Aorta (tissue), 5 donors: Measurements from ENCODE around the gene DHX32. TPM values are rescaled to one million over a fixed set of nuclear protein-coding genes. Genes with fewer than 3 reads are reported as not detected.

Experiments
- ATAC-seq: fragments of 200-7000 bp; cut with Tn5 transposase; one replicate; pipeline ENCODE4 v1.9.1; 2022; ENCODE audit warnings: moderate library complexity; ENCODE audit not compliant: low FRiP score
- DNase-seq, 2 donors: peaks; one replicate each; pipeline ENCODE4 v3.0.0-alpha.2; 2020
- H3K27ac ChIP-seq, 2 donors: one replicate each; pipeline ENCODE4 v1.5.1; 2013; ENCODE audit warnings: low read length in 2 of 2, mild to moderate bottlenecking in 2 of 2, moderate library complexity in 2 of 2, control low read depth in 1 of 2, inconsistent platforms in 1 of 2, low read depth in 1 of 2
- H3K27me3 ChIP-seq, 2 donors: one replicate each; pipeline ENCODE4 v1.6.1; 2013; ENCODE audit warnings: control low read depth in 1 of 2, low read length in 1 of 2, mild to moderate bottlenecking in 1 of 2, moderate library complexity in 1 of 2; ENCODE audit not compliant: insufficient read depth in 2 of 2, control insufficient read depth in 1 of 2
- H3K36me3 ChIP-seq, 2 donors: one replicate each; pipeline ENCODE4 v1.6.1; 2013; ENCODE audit warnings: control low read depth in 1 of 2, low read length in 1 of 2, mild to moderate bottlenecking in 1 of 2; ENCODE audit not compliant: insufficient read depth in 2 of 2, control insufficient read depth in 1 of 2
- H3K4me1 ChIP-seq, 2 donors: one replicate each; pipeline ENCODE4 v1.6.1; 2013; ENCODE audit warnings: low read length in 2 of 2, control low read depth in 1 of 2, mild to moderate bottlenecking in 1 of 2, moderate library complexity in 1 of 2; ENCODE audit not compliant: insufficient read depth in 2 of 2, control insufficient read depth in 1 of 2
- H3K4me3 ChIP-seq, 2 donors: one replicate each; pipeline ENCODE4 v1.5.1; 2013; ENCODE audit warnings: low read length in 2 of 2, control low read depth in 1 of 2, mild to moderate bottlenecking in 1 of 2
- H3K9me3 ChIP-seq: one replicate; pipeline ENCODE4 v1.6.1; 2013; ENCODE audit warnings: mild to moderate bottlenecking, low read length; ENCODE audit not compliant: control insufficient read depth
- WGBS, 2 donors: extraction: QIAGEN DNeasy Blood & Tissue Kit; methylation state at CpG; one replicate each; pipeline ENCODE4 v1.1.7; 2013; 5-methylcytosine and 5-hydroxymethylcytosine counted together
- intact Hi-C, 2 donors: fragments of 100-400 bp; cut with DNase I; formaldehyde crosslinking; loops; one replicate each; pipeline versions ENCODE4 v1.14.2 to v1.15.0; 2022
- polyA plus RNA-seq, 2 donors: library from polyadenylated mRNA; stranded (reverse); fragments of 200-250 nt; gene quantifications; one replicate each; pipeline ENCODE4 v1.2.3, GENCODE V29; 2013
- total RNA-seq, 2 donors: library from RNA; stranded (reverse); fragmentation: NEBNext Ultra II Directional; extraction: Animal tissue kit (Norgen Biotek cat#: 25700); gene quantifications; one replicate each; pipeline ENCODE4 v1.2.1, GENCODE V29; 2021
- donor health status: healthy with polysubstance abuse.
- donor health status: Bipolar disorder and iron deficiency.
- donor health status: DM: no; HTN: no; CAD: no.
- donor health status: DM: no; HTN: no; CAD: no.
- donor health status: DM: yes; HTN: yes; CAD: no.

Gene DHX32
- total and polyA plus RNA-seq, 4 donors = 9.5 to 22.6 (median 16.0) TPM

- no peaks in the 10 kb centered on the region for H3K9me3 ChIP-seq
- 93 to 96% methylated on average over 3 of the region's 3 CpGs for WGBS, 2 donors
- DNase-seq = no peak
- H3K27ac ChIP-seq = no peak overlapping the region
- no peaks in the 10 kb centered on the region for H3K27me3 ChIP-seq
- no peak overlapping the region for H3K4me3 ChIP-seq
- peaks cover 6 to 9% of the 10 kb centered on the region in 2 donors for H3K36me3 ChIP-seq
- intact Hi-C loops = no loop called here
- ATAC-seq = no peak
- H3K4me1 ChIP-seq = no peaks in the 10 kb centered on the region
Measured at GRCh38 chr10:125846894-125847293, 34.2 kb downstream of the DHX32 start.

GRCh38 chr10:125845617-125846016 is 35.5 kb downstream of the DHX32 start:
- 89 to 91% methylated on average over 11 of the region's 11 CpGs for WGBS, 2 donors
- Histone ChIP-seq H3K27me3 (no peaks in the 10 kb centered on the region), H3K27ac (no peak overlapping the region), H3K9me3 (no peaks in the 10 kb centered on the region), H3K4me3 (no peak overlapping the region), H3K4me1 (no peaks in the 10 kb centered on the region), H3K36me3 (peaks cover 3 to 6% of the 10 kb centered on the region in 2 donors)
- no peak for DNase-seq
- intact Hi-C loops = no loop called here
- peak; percentile 13 for ATAC-seq

- WGBS, 2 donors = 77 to 79% methylated on average over 7 of the region's 7 CpGs
- ATAC-seq (no peak), DNase-seq (no peak)
- Histone ChIP-seq H3K27ac (no peak overlapping the region), H3K9me3 (no peaks in the 10 kb centered on the region), H3K36me3 (peaks cover 3 to 11% of the 10 kb centered on the region in 2 donors), H3K4me3 (no peak overlapping the region), H3K4me1 (no peaks in the 10 kb centered on the region), H3K27me3 (no peaks in the 10 kb centered on the region)
- intact Hi-C loops = no loop called here
Measured at GRCh38 chr10:125844751-125845221, 36.3 kb downstream of the DHX32 start.

- 89 to 91% methylated on average over 9 of the region's 9 CpGs for WGBS, 2 donors
- no peak overlapping the region for H3K27ac ChIP-seq
- no peak for DNase-seq
- peaks cover 3 to 11% of the 10 kb centered on the region in 2 donors for H3K36me3 ChIP-seq
- no peak overlapping the region for H3K4me3 ChIP-seq
- no peaks in the 10 kb centered on the region for H3K27me3 ChIP-seq
- intact Hi-C loops = no loop called here
- no peaks in the 10 kb centered on the region for H3K9me3 ChIP-seq
- ATAC-seq = no peak
- no peaks in the 10 kb centered on the region for H3K4me1 ChIP-seq
Measured at GRCh38 chr10:125843603-125844329, 37.3 kb downstream of the DHX32 start.

- Histone ChIP-seq H3K4me1 (no peaks in the 10 kb centered on the region), H3K4me3 (no peak overlapping the region), H3K27me3 (no peaks in the 10 kb centered on the region), H3K27ac (no peak overlapping the region), H3K36me3 (peaks cover 4 to 13% of the 10 kb centered on the region in 2 donors), H3K9me3 (no peaks in the 10 kb centered on the region)
- no peak for DNase-seq
- intact Hi-C loops = no loop called here
- ATAC-seq = no peak
- WGBS, 2 donors = 80 to 88% methylated on average over 3 of the region's 3 CpGs
Measured at GRCh38 chr10:125840955-125841354, 40.1 kb downstream of the DHX32 start.

DNA sequence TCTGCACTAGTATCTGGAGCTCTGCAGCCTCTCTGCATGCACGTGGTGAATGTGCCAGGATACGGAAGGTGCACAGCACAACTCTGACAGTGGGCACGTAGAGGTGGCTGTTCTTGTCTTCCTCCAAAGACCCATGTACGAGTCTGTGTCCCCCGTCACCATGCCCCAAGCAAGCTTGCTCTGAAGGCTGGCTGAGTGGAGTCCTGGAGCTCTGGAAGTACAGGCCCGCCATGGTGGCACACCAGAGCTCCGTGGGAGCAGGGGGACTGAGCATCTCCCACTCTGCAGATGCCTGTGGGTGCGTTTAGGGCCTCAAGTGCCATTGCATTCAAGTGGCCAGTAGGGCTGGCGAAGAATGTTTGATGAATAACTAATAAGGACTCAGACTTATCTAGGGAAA is 40.7 kb downstream of the DHX32 start:
- no peak overlapping the region for H3K4me3 ChIP-seq
- H3K27ac ChIP-seq = no peak overlapping the region
- peaks cover 4 to 13% of the 10 kb centered on the region in 2 donors for H3K36me3 ChIP-seq
- no peaks in the 10 kb centered on the region for H3K4me1 ChIP-seq
- no peaks in the 10 kb centered on the region for H3K9me3 ChIP-seq
- ATAC-seq (no peak), DNase-seq (no peak)
- 90 to 92% methylated on average over 9 of the region's 9 CpGs for WGBS, 2 donors
- intact Hi-C loops = no loop called here
- no peaks in the 10 kb centered on the region for H3K27me3 ChIP-seq

DNA sequence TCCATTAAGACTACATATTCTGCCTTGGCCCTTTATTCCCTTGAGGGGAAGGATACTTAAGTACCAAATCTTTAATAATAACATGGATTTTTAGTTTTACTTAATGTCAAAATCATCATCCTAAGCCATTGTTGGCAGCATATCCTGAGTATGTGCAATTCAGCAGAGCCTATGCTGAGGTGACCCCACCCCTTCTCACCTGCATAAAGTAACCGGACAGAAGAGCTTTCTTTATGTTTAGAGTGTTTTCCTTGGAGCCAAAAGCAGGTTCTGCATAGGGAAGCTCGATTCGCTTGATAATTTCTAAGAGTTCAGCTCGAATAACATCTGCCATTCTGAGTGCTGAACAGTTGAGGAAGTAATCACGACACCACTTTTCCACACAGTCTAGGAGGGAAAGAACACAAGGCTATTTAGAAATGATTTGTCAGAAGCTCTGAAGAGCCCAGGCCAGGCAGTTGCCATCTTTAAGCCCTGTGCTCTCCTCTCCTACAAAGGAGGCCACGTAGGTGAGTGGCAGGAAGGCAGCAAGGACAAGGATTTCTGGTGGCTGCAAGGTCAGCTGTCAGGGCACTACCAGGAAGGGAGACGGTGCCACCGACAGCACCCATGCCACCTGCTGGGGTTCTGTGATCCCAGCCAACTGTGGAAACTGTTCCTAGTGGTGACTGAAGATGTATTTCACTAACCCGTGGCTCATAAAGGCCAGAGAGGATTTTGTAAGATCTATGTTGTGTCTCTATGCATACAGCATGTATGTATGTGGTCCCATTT is 42.1 kb downstream of the DHX32 start:
- ATAC-seq = no peak
- Histone ChIP-seq H3K27ac (no peak overlapping the region), H3K4me3 (no peak overlapping the region), H3K9me3 (no peaks in the 10 kb centered on the region), H3K36me3 (peaks cover 4 to 13% of the 10 kb centered on the region in 2 donors), H3K27me3 (no peaks in the 10 kb centered on the region), H3K4me1 (no peaks in the 10 kb centered on the region)
- no peak for DNase-seq
- intact Hi-C loops = no loop called here
- WGBS, 2 donors = 82 to 85% methylated on average over 9 of the region's 9 CpGs

- no peak overlapping the region for H3K27ac ChIP-seq
- H3K9me3 ChIP-seq = no peaks in the 10 kb centered on the region
- WGBS, 2 donors = 75 to 81% methylated on average over 2 of the region's 2 CpGs
- no peaks in the 10 kb centered on the region for H3K4me1 ChIP-seq
- DNase-seq (no peak), ATAC-seq (no peak)
- H3K4me3 ChIP-seq = no peak overlapping the region
- H3K36me3 ChIP-seq = peaks cover 4 to 14% of the 10 kb centered on the region in 2 donors
- intact Hi-C loops = no loop called here
- no peaks in the 10 kb centered on the region for H3K27me3 ChIP-seq
Measured at GRCh38 chr10:125836746-125837145, 44.3 kb downstream of the DHX32 start.
